Right kidney (tissue), 9 donors: ENCODE results near the gene MGAT5B.
A peak's percentile ranks its signal among the peaks of the same experiment; 100 is the strongest.
"Not testable (repeated sequence)": the region's sequence is repeated elsewhere in the genome, so short reads cannot be mapped to it uniquely, and the experiment has no call there.

ENCODE experiments used
- DNase-seq: peaks from one replicate; pipeline ENCODE4 v3.0.0-alpha.2; 2016
- long read RNA-seq, 8 donors: transcript quantifications; one replicate each; lab custom pipeline, GENCODE V29; 2026

MGAT5B gene
- long read RNA-seq, donor 1, result 0 reads
- long read RNA-seq, donor 2, result 0 reads
- long read RNA-seq, donor 3, result 0 reads
- long read RNA-seq, donor 4, result 0 reads
- long read RNA-seq, donor 5, result 0 reads
- long read RNA-seq, donor 6, result 0 reads
- long read RNA-seq, donor 7, result 0 reads
- long read RNA-seq, donor 8, result 0 reads

- DNase-seq, result peak; percentile 76
Observed at GRCh38 chr17:76868176-76868668, at the start of gene MGAT5B. Gene MGAT5B, plus strand, starts transcription at chr17:76868404. Its CDS starts 626 bp downstream, at chr17:76869030.

DNA sequence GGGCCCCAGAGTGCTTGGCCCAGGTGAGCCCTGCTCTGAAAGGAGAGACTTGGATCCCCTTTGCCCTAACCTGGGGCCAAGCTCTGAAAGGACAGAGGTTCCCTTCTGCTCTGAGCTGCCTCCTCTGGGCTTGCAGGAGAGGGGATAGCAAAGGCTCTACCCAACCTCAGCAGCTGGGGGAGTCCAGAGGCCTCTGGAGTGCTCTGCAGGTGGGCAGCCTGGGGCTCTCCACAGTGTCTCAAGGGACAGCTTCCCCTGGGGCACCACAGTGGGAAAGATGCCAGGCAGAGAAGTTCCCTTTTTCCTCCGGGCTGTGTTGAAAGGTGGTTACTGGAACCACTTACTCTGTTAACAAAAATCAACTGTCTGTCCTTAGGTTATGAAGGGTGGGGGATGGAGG lies 48.2 kb upstream of the MGAT5B start:
- no peak for DNase-seq

DNA sequence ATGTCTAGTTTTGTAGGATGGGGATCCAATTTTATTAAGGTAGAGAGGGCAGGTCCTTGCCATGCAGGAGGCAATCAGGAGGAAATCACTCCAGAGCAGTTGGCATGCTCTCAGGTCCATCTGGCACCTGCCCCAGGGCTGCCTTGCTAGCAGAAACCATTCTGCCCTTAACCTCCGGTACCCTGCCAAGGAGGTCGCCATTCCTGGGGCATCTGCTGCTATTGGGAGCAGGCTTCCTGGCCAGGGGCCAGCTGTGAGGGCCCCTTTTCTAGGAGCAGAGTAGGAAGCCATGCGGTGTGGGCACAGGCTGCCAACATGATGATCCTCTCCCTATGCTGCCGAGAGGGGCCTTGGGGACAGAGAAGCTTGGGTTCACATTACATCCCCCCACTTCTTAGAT lies 47.6 kb upstream of the MGAT5B start:
- DNase-seq, result no peak

DNA sequence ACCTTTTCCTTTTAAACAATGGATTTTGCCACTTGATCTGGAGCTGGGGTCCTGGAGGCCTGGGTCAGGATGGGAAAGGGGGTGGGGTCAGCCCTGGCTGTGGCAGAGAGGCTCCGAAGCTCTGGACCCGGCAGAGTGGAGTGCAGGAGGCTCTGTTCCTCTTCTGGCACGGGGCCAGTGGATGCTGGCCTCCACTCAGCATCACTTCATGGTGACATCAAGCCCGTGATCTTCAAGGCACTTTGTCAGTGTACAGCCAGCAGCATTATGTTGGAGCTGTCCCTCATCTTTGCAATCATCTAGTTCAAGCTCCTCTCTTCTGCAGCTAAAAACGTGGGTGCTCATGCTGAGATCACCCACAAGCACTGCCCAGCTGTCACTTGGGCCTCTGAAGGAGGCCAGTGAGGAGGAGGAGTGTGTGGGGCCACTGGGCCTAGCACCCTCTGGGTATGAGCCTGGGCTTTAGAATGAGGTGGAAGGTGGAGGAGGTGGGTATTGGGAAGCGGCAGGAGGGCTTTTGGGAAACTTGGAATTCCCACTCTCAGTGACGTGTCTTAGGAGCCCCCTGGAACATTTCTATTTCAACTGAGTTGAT lies 45.9 kb upstream of the MGAT5B start:
- no peak for DNase-seq

DNA sequence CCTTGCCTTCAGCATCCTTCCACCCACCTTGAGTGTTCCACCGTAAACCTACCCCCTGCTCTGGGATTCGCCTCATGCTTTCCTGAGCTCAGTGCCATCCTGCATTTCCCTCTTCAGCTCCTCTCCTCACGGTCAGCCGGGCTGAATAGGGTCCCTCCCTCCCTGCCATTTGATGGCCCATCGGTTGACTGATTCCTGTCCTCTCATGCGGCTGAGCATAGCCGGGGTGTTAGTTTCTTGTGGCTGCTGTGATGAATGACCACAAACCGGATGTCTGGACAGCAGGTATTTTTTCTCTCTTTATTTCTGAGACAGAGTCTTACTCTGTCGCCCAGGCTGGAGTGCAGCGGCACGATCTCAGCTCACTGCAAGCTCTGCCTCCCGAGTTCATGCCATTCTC lies 44.1 kb upstream of the MGAT5B start:
- peak; percentile 27 for DNase-seq

- DNase-seq, result peak; percentile 16
Observed at GRCh38 chr17:76826330-76827068, 41.7 kb upstream of the MGAT5B start.

- no peak for DNase-seq
Observed at GRCh38 chr17:76827736-76828135, 40.5 kb upstream of the MGAT5B start.

DNA sequence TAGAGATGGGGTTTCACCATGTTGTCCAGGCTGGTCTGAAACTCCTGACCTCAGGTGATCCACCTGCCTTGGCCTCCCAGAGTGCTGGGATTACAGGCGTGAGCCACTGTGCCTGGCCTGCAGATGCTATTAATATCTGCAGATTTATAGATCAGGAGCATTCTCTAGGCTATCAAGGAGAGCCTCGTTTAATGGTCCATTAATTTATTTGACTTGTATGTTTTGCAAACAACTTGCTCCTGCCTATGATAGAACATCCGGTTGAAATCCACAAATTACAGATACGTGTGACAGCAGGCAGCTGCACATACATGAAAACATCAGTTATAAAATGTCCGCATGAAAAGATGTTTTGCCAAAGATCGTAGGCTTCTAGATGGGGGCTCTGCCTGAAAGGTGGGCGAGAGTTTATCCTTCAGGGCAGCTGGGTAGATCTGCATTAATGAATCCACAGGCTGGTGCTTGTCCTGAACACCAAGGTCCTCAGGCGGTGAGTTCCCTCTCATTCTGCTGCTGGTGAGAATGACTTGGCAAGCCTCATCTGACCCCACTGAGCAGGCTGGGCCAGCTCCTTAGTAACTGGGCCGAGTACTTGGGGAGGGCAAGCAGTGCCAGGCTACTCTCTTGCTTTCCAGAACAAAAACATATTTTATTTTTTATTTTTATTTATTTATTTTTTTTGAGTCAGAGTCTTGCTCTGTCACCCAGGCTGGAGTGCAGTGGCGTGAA lies 37.1 kb upstream of the MGAT5B start:
- no peak for DNase-seq

DNA sequence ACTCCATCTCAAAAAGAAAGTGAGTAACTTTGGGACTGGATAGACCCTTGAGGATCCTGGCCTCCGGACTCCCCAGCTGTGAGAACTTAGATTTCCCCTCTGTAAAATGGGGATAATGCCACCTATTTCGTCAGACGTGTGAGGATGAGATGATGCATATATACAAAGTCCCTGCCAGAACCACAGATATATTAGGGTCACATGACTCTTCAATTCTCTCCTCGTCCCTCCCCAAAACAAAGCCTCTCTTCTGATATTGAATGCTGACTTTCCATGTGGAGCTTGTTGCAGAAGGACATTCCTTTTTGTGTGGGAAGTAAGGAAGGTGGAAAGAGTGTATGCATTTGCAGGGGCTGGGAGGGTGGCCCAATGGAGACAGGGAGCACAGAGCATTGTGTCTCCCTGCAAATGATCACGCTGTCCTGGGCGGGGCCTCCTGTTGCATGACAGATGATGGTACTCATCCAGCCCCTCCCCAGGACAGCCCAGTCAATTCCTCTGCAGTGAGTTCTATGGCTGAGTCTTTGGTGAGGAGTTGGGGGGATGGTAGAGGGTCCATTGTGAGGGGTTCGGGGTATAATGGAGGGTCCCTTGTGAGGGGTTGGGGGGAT lies 35.1 kb upstream of the MGAT5B start:
- DNase-seq, result no peak

DNA sequence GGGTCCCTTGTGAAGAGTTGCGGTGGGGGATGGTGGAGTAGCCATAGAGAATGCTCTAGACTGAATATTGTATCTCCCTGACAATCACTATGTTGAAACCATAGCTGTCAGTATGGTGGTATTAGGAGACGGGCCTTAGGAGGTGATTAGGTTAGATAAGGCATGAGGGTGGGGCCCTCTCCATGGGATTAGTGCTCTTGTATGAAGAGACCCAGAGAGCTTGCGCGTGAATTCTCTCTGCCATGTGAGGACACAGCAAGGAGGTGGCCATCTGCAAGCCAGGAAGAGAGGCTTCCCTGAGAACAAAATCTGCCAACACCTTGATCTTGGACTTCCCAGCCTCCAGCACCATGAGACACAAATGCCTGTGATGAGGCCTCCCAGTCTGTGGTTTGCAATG lies 34.5 kb upstream of the MGAT5B start:
- no peak for DNase-seq

DNA sequence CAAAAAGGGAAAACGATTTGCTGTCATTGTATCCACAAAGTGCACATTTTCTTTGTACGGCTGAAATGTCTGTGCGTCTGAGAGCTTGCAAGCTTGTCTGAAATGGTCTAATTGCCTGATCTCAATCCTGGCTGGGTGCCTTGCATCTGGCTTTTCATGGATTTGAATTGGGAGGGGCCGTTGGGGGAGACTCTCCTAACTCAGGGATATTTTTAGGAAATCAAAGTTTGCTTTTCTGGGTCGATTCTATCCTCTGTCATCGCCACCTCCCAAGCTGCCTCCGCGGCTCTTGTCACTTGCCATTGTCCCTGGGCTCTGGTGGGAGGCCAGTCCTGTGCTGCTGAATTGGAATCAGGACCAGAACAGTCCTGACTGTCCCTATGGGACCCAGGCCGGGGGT lies 33.3 kb upstream of the MGAT5B start:
- no peak for DNase-seq

DNA sequence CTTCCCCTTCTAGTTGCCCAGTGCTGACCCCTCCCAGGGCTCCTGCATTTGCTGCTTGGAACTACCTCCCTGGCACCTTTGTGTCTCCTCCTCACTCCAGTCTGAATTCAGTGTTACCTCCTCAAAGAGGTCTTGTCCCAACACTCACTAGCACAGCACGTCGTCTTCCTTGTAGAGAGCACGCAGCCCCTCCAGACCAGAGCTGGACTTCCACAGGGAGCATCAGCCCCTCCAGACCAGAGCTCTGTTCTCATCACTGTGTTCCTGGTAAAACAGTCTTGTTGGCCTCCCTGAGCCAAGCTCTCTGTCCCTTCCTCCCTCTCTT lies 27.8 kb upstream of the MGAT5B start:
- DNase-seq, result peak; percentile 17

- peak; percentile 22 for DNase-seq
Observed at GRCh38 chr17:76840884-76841775, 27.1 kb upstream of the MGAT5B start.

DNA sequence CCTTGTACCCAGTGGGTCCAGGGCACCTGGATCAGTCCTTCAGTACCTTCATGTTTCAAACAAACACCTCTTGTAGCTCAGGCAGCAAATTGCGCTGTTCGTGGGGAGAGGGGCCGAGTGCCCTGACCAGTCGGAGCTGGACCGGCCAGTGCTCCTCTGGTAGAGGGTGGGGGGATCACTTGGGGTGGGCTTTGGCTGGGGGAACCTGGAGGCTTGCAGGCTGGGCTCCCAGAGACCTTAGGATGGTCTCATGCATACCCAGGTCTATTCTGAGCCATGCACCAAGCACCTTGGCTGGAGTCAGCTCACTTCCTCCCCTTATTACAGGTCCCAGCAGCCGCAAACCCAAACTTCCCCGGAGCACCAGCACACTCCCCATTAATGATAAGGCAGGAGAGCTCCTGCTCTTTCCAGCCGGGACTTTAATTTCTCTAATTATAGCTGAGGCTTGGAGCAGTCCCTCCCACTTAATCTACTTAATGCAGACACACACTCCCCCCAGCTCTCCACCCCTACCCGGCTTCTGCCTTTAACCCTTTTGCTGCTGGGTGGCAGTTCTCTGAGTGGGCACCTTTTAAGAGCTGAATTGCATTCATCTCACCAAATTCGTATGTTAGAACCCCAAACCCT lies 26.3 kb upstream of the MGAT5B start:
- peak; percentile 10 for DNase-seq

DNA sequence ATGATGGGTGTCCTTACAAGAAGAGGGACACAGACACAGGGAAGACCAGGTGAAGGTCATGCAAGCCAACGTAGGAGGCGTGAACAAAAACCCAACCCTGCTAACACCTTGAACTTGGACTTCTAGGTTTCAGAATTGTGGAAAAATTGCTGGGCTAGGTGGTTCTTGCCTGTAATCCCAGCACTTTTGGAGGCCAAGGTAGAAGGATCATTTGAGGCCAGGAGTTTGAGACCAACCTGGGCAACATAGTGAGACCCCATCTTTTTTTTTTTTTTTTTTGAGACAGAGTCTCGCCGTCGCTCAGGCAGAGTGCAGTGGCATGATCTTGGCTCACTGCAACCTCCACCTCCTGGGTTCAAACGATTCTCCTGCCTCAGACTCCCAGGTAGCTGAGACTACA lies 25.1 kb upstream of the MGAT5B start:
- DNase-seq, result not testable (repeated sequence)

- no peak for DNase-seq
Observed at GRCh38 chr17:76843703-76844484, 24.3 kb upstream of the MGAT5B start.

- no peak for DNase-seq
Observed at GRCh38 chr17:76844485-76844829, 23.7 kb upstream of the MGAT5B start.

- DNase-seq, result no peak
Observed at GRCh38 chr17:76844846-76845245, 23.4 kb upstream of the MGAT5B start.

GRCh38 chr17:76845541-76846017 lies 22.6 kb upstream of the MGAT5B start:
- DNase-seq, result no peak

DNA sequence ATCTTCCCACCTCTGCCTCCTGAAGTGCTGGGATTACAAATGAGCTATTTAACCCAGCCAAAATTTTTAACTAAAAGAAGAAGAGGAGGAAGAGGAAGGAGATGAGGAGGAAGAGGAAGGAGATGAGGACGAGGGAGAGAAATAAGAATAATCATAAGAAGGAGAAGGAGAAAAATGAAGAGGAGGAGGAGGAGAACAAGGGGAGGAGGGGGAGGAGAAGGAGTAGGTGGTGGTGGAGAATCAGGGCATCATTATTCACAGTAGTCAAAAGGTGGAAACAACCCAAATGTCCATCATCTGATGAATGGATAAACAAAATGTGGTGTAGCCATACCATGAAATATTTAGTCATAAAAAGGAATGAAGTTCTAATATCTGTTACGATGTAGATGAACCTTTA lies 21.2 kb upstream of the MGAT5B start:
- no peak for DNase-seq
